HG03103 (cell line): ENCODE data around the gene IL16.

Experiments
- ATAC-seq: cut with Tn5 transposase; IDR thresholded peaks from one replicate; pipeline ENCODE4 v1.9.1; 2021; ENCODE audit warnings: low read depth; ENCODE audit not compliant: unreplicated experiment

The IL16 gene

GRCh38 chr15:81357180-81357686 lies 160.6 kb downstream of the IL16 start:
- ATAC-seq: no peak

- ATAC-seq: no peak
Observed at GRCh38 chr15:81358248-81358647, 161.6 kb downstream of the IL16 start.

DNA sequence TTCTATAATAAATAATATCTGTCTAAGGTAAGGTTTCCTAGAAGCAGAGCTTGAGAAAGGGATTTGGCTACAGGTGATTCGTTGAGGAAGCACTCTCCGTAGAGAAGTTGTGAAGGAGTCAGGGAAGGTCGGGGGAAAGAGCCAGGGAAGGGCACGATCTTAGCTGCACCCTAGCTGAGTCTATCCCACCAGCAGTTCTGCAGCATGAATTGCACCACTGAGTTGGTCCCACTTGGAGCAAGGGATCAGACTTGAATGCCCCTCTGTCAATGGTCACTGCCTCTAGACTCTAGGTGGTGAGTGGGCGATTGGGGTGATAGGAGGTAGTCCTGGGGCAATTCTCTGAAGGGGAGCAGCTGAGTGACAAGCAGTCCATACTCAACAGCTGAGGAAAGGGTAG lies 163.8 kb downstream of the IL16 start:
- ATAC-seq: no peak

- ATAC-seq: no peak
Observed at GRCh38 chr15:81361891-81362290, 165.2 kb downstream of the IL16 start.

DNA sequence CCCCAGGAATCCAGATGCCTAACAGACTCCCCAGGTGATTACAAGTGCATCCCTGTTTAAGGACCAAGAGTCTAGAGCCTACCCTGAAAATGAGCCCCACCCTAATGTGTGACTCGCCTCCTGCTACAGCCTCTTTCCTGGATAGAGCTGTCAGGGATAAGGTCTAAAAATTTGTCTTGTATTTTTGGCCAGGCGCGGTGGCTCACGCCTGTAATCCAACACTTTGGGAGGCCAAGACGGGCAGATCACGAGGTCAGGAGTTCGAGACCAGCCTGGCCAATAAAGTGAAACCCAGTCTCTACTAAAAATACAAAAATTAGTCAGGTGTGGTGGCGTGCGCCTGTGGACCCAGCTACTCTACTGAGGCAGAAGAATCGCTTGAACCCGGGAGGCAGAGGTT lies 166.1 kb downstream of the IL16 start:
- ATAC-seq: no peak

DNA sequence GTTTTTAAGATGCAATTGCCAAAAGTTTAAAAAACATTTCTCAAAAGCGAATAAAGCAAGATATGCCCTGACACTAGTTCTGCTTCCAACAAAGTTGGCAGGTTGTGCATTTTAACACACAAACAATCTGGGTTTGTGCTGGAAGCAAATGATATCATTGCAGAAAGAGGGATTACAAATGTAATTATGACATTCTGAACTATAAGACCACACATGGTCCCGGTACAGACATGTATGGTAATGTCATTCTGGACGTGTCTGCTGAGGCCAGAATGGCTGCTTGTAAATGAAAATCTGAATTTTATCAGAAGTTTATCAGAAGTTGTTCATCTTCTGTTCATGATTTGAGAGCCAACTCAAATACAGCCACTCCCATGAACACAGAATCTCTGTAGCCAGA lies 166.6 kb downstream of the IL16 start:
- no peak for ATAC-seq
